Vagina (tissue), 2 donors: ENCODE measurements around the gene FRMD3. TPM values are rescaled to one million over a fixed set of nuclear protein-coding genes. Genes with fewer than 3 reads are reported as not detected.

ENCODE experiments used
- DNase-seq, 2 donors: peaks; one replicate each; pipeline ENCODE4 v3.0.0-alpha.2; 2017; ENCODE audit errors: extremely low spot score in 2 of 2
- H3K27ac ChIP-seq: fragments of 200-600 bp; sonication (generic); one replicate; pipeline ENCODE4 v1.5.1; 2019
- H3K27me3 ChIP-seq: fragments of 200-600 bp; sonication (generic); one replicate; pipeline ENCODE4 v1.5.1; 2019
- H3K36me3 ChIP-seq, 2 donors: fragments of 200-600 bp; sonication (generic); one replicate each; pipeline ENCODE4 v1.5.1; 2017 to 2019
- H3K4me1 ChIP-seq: fragments of 200-600 bp; sonication (generic); one replicate; pipeline ENCODE4 v1.5.1; 2019
- H3K4me3 ChIP-seq, 2 donors: fragments of 200-600 bp; sonication (generic); 1 replicate in 1 of 2; 2 replicates in 1 of 2; pipeline ENCODE4 v1.5.1; 2016 to 2019
- H3K9me3 ChIP-seq: fragments of 200-600 bp; sonication (generic); one replicate; pipeline ENCODE4 v1.5.1; 2019
- CTCF ChIP-seq, 3 experiments: fragments of 450-650 bp in 2 of 3; fragments of 200-600 bp in 1 of 3; sonication (generic) in 1 of 3; IDR thresholded peaks; one replicate each; pipeline ENCODE4 v1.5.1; 2017 to 2019; ENCODE audit warnings: antibody characterized with exemption in 3 of 3, mild to moderate bottlenecking in 2 of 3, moderate library complexity in 2 of 3
- POLR2A ChIP-seq, 2 donors: fragments of 450-650 bp; IDR thresholded peaks; one replicate each; pipeline ENCODE4 v1.6.1; 2017; ENCODE audit warnings: antibody characterized with exemption in 2 of 2, mild to moderate bottlenecking in 2 of 2, moderate library complexity in 2 of 2
- POLR2AphosphoS5 ChIP-seq, 2 donors: sonication (generic); formaldehyde crosslinking; IDR thresholded peaks; one replicate each; pipeline ENCODE4 v1.9.0; 2017; ENCODE audit warnings: antibody characterized with exemption in 2 of 2, mild to moderate bottlenecking in 2 of 2, low read depth in 1 of 2; ENCODE audit not compliant: insufficient read depth in 1 of 2
- intact Hi-C: fragments of 100-400 bp; cut with DNase I; formaldehyde crosslinking; loops from one replicate; pipeline ENCODE4 v1.15.1; 2023
- small RNA-seq: library from RNA; depleted of rRNA; stranded (forward); fragments of <200 nt; gene quantifications from one replicate; pipeline ENCODE3, GENCODE V24; 2016
- total RNA-seq: library from RNA; depleted of rRNA; stranded (reverse); fragments of >200 nt; gene quantifications from one replicate; pipeline ENCODE4 v1.2.3, GENCODE V29; 2016

FRMD3 gene
- total RNA-seq, 1 donor from 2014 or later, result 13.8 TPM

GRCh38 chr9:83197591-83197990 is 340.6 kb downstream of the FRMD3 start:
- Histone ChIP-seq H3K9me3 (no peaks in the 10 kb centered on the region), H3K27ac (no peak overlapping the region), H3K4me3 (no peak overlapping the region), H3K36me3 (no peaks in the 10 kb centered on the region), H3K27me3 (no peaks in the 10 kb centered on the region), H3K4me1 (no peaks in the 10 kb centered on the region)
- intact Hi-C loops, result no loop called here
- no peak for TF ChIP-seq CTCF (IDR thresholded peaks at IDR 0.05)
- no peak for TF ChIP-seq POLR2A (IDR thresholded peaks at IDR 0.05)
- TF ChIP-seq POLR2AphosphoS5 (IDR thresholded peaks at IDR 0.05; ENCODE audit: insufficient read depth in 1 of 2, low read depth in 1 of 2), result no peak
- no peak for DNase-seq

GRCh38 chr9:83196946-83197345 is 341.3 kb downstream of the FRMD3 start:
- Histone ChIP-seq H3K4me1 (no peaks in the 10 kb centered on the region), H3K27ac (no peak overlapping the region), H3K4me3 (no peak overlapping the region), H3K9me3 (no peaks in the 10 kb centered on the region), H3K36me3 (no peaks in the 10 kb centered on the region), H3K27me3 (no peaks in the 10 kb centered on the region)
- no peak for TF ChIP-seq CTCF (IDR thresholded peaks at IDR 0.05)
- TF ChIP-seq POLR2A (IDR thresholded peaks at IDR 0.05), result no peak
- TF ChIP-seq POLR2AphosphoS5 (IDR thresholded peaks at IDR 0.05; ENCODE audit: insufficient read depth in 1 of 2, low read depth in 1 of 2), result no peak
- intact Hi-C loops, result no loop called here
- no peak for DNase-seq

Small RNAs within 50 kb of the gene (small RNA-seq; reads per million reads assigned to genes)
- not detected for gene AL137847.3
- not detected for gene RN7SKP242
- gene RNU4-29P, result not detected

Other genes starting within 250 kb of the FRMD3 start
- gene IDNK, start 84.7 kb upstream of the FRMD3 start, total RNA-seq, result not detected
- 90.8 TPM for gene UBQLN1, start 169.6 kb upstream of the FRMD3 start, total RNA-seq